Measurements from ENCODE around the gene PLK1.

Gene PLK1

GRCh38 chr16:23640931-23641765 is 37.5 kb upstream of the PLK1 start, which contains the start of the genes DCTN5 and PALB2:
TSS of gene DCTN5 (plus strand) at chr16:23641466. CDS start at chr16:23641543, 77 bp downstream.
TSS of gene PALB2 (minus strand) at chr16:23641310. CDS start at chr16:23641157, 153 bp downstream.
- H3K4me3 ChIP-seq (ENCODE audit: control insufficient read depth, low read depth, low read length) = peak within 1 kb of the TSS; percentile 99
- TF ChIP-seq CTCF (IDR thresholded peaks at IDR 0.05; ENCODE audit: control insufficient read depth, insufficient read depth, low read depth, low read length, missing control alignments) = no peak
- DNase-seq (ENCODE audit: low read depth) = peak; percentile 76

- TF ChIP-seq CTCF (IDR thresholded peaks at IDR 0.05; ENCODE audit: control insufficient read depth, insufficient read depth, low read depth, low read length, missing control alignments) = no peak
- DNase-seq (ENCODE audit: low read depth) = no peak
- H3K4me3 ChIP-seq (ENCODE audit: control insufficient read depth, low read depth, low read length) = peak overlapping the region; percentile 99
These were observed 36.4 kb upstream of the PLK1 start for GRCh38 chr16:23642246-23642774.

- no peak for DNase-seq (ENCODE audit: low read depth)
- no peak for TF ChIP-seq CTCF (IDR thresholded peaks at IDR 0.05; ENCODE audit: control insufficient read depth, insufficient read depth, low read depth, low read length, missing control alignments)
- no peak overlapping the region for H3K4me3 ChIP-seq (ENCODE audit: control insufficient read depth, low read depth, low read length)
These were observed 27.8 kb upstream of the PLK1 start for GRCh38 chr16:23650674-23651416.

GRCh38 chr16:23651943-23652468 is 26.7 kb upstream of the PLK1 start:
- H3K4me3 ChIP-seq (ENCODE audit: control insufficient read depth, low read depth, low read length) = no peak overlapping the region
- no peak for TF ChIP-seq CTCF (IDR thresholded peaks at IDR 0.05; ENCODE audit: control insufficient read depth, insufficient read depth, low read depth, low read length, missing control alignments)
- DNase-seq (ENCODE audit: low read depth) = no peak

- no peak for TF ChIP-seq CTCF (IDR thresholded peaks at IDR 0.05; ENCODE audit: control insufficient read depth, insufficient read depth, low read depth, low read length, missing control alignments)
- no peak for DNase-seq (ENCODE audit: low read depth)
- no peak overlapping the region for H3K4me3 ChIP-seq (ENCODE audit: control insufficient read depth, low read depth, low read length)
These were observed 14.8 kb upstream of the PLK1 start for GRCh38 chr16:23663918-23664317.

GRCh38 chr16:23666571-23667354 is 11.9 kb upstream of the PLK1 start:
- no peak for DNase-seq (ENCODE audit: low read depth)
- H3K4me3 ChIP-seq (ENCODE audit: control insufficient read depth, low read depth, low read length) = no peak overlapping the region
- TF ChIP-seq CTCF (IDR thresholded peaks at IDR 0.05; ENCODE audit: control insufficient read depth, insufficient read depth, low read depth, low read length, missing control alignments) = no peak

Measured in AG09309 (cell line).